Activated T-helper 17 cell treated with anti-CD3 and anti-CD28 coated beads, Interleukin-2, amount 50 U/mL, for 72 hours (primary cell): ENCODE results near the gene PSTPIP2. TPM values are rescaled to one million over a fixed set of nuclear protein-coding genes. Genes with fewer than 3 reads are reported as not detected.

Experiments
- total RNA-seq, 2 donors: library from RNA; stranded (reverse); gene quantifications; one replicate each; pipeline ENCODE4 v1.2.3, GENCODE V29; 2022

PSTPIP2 gene
- total RNA-seq, 2 donors from 2014 or later = 4.3 to 8.1 TPM

Other genes starting within 250 kb of the PSTPIP2 start
- not detected for gene SIGLEC15, start 246.6 kb downstream of the PSTPIP2 start, total RNA-seq
- 10 to 100 TPM; 22.9 to 24.0 TPM for gene EPG5, start 104.9 kb downstream of the PSTPIP2 start, total RNA-seq
- gene ATP5F1A, start 26.0 kb upstream of the PSTPIP2 start, total RNA-seq = 100 to 1,000 TPM; 278 to 511 TPM
- 10 to 100 TPM; 34.3 to 54.5 TPM for gene HAUS1, start 32.1 kb upstream of the PSTPIP2 start, total RNA-seq